C4-2B (cell line): Measurements from ENCODE around the gene SORCS2.

Experiments used
- ZFX ChIP-seq: fragments of 450-650 bp; IDR thresholded peaks from 2 replicates; pipeline ENCODE4 v1.6.1; 2017
- TF ChIP-seq, protein P1 (sequence below): fragments of 450-650 bp; conservative IDR thresholded peaks from 2 replicates; pipeline ENCODE4 v1.5.1; 2017; ENCODE audit warnings: mild to moderate bottlenecking

DNA sequence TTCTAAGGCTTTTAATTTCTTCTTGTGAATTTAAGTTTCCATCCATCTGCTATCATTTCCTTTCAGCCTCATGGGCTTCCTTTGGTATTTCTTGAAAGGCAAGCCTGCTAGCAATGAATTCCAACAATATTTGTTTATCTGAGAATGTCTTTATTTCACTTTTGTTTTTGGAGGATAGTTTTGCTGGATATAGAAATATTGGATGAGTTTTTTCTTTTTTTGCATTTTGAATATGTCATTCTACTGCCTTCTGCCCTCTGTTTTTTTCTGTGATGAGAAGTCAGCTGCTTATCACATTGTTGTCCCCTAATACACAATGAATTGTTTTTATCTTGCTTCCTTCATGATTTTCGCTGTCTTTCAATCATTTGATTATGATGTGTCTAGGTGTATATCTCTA, 13.2 kb upstream of the SORCS2 start:
- TF ChIP-seq, protein P1, sequence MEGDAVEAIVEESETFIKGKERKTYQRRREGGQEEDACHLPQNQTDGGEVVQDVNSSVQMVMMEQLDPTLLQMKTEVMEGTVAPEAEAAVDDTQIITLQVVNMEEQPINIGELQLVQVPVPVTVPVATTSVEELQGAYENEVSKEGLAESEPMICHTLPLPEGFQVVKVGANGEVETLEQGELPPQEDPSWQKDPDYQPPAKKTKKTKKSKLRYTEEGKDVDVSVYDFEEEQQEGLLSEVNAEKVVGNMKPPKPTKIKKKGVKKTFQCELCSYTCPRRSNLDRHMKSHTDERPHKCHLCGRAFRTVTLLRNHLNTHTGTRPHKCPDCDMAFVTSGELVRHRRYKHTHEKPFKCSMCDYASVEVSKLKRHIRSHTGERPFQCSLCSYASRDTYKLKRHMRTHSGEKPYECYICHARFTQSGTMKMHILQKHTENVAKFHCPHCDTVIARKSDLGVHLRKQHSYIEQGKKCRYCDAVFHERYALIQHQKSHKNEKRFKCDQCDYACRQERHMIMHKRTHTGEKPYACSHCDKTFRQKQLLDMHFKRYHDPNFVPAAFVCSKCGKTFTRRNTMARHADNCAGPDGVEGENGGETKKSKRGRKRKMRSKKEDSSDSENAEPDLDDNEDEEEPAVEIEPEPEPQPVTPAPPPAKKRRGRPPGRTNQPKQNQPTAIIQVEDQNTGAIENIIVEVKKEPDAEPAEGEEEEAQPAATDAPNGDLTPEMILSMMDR, result no peak
- no peak for TF ChIP-seq ZFX
